ENCODE data around the gene RMC1.
"Not testable (repeated sequence)": the region's sequence is repeated elsewhere in the genome, so short reads cannot be mapped to it uniquely, and the experiment has no call there.

The RMC1 gene

DNA sequence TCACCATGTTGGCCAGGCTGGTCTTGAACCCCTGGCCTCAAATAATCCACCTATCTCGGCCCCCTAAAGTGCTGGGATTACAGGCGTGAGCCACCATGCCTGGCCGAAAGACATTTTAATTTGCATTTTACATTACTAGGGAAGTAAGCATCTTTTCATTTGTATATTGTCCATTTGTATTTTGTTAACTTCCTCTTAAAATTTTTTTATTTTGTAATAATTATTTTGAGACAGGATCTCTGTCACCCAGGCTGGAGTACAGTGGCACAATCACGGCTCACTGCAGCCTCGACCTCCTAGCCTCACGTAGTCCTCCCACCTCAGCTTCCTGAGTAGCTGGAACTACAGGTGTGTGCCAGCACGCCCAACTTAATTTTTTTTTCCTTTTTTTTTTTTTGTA, 8.9 kb downstream of the RMC1 start:
- H3K4me1 ChIP-seq (ENCODE audit: control insufficient read depth in 5 of 5, insufficient read depth in 5 of 5, low read length in 5 of 5); H3K9me3 ChIP-seq (ENCODE audit: control insufficient read depth in 5 of 5, low read length in 5 of 5); H3K9ac ChIP-seq (ENCODE audit: low read length in 5 of 5); H3K27me3 ChIP-seq (ENCODE audit: control insufficient read depth in 5 of 5, insufficient read depth in 4 of 5, low read length in 5 of 5); H3K4me3 ChIP-seq (ENCODE audit: low read depth in 1 of 5, low read length in 5 of 5); H3K27ac ChIP-seq (ENCODE audit: low read depth, low read length): not testable (repeated sequence)
- H3K36me3 ChIP-seq (ENCODE audit: control insufficient read depth in 5 of 5, insufficient read depth in 5 of 5, low read length in 5 of 5) = peaks cover 9 to 50% (median 28%) of the 10 kb centered on the region in 5 donors

DNA sequence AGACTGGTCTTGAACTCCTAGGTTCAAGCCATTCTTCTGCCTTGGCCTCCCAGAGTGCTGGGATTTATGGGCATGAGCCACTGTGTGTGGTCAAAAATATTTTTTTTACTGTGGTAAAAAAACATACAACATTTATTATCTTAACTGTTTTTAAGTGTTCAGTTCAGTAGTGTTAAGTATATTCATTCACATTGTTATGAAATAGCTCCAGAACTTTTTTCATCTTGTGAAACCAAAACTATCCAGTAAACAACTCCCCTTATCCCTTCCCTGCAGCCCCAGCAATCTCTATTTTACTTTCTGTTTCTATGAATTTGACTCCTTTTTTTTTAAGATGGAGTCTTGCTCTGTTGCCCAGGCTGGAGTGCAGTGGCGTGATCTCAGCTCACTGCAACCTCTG, 9.3 kb downstream of the RMC1 start:
- Histone ChIP-seq H3K9me3 (ENCODE audit: control insufficient read depth in 5 of 5, low read length in 5 of 5) (no peaks in the 10 kb centered on the region), H3K27ac (ENCODE audit: low read depth, low read length) (no peak overlapping the region), H3K4me3 (ENCODE audit: low read depth in 1 of 5, low read length in 5 of 5) (no peak overlapping the region), H3K9ac (ENCODE audit: low read length in 5 of 5) (no peak overlapping the region), H3K36me3 (ENCODE audit: control insufficient read depth in 5 of 5, insufficient read depth in 5 of 5, low read length in 5 of 5) (peaks cover 7 to 51% (median 29%) of the 10 kb centered on the region in 5 donors), H3K27me3 (ENCODE audit: control insufficient read depth in 5 of 5, insufficient read depth in 4 of 5, low read length in 5 of 5) (no peaks in the 10 kb centered on the region), H3K4me1 (ENCODE audit: control insufficient read depth in 5 of 5, insufficient read depth in 5 of 5, low read length in 5 of 5) (peaks cover 0 to 6% (median 3%) of the 10 kb centered on the region in 5 donors)

DNA sequence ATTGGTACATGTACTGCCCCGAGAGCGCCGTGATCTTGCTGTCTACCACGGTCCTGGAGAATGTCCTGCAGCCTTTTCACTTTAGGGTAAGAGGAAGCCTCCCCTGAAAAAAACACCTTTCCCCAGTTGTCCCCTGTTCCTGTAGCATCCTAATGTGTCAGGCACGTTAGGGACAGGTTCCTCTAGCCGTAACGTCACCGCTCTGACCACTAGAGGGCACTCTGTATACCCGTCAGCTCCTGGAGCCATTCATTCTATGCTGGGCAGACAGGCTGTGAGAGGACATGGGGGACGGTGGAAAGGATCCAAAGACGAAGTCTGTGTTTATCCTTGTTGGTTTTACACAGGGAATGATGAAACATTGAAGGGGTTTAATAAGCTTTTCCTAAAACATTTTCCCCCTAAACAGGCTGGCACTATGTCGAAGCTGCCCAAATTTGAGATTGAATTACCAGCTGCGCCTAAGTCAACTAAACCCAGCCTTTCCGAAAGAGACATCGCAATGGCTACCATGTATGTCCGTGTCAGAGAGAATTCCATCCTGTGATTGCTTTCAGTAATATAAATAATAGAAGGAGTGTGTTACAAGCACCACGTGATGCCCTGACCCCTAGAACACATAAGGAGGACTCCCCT, 12.7 kb downstream of the RMC1 start:
- peaks cover 9 to 56% (median 35%) of the 10 kb centered on the region in 5 donors for H3K36me3 ChIP-seq (ENCODE audit: control insufficient read depth in 5 of 5, insufficient read depth in 5 of 5, low read length in 5 of 5)

DNA sequence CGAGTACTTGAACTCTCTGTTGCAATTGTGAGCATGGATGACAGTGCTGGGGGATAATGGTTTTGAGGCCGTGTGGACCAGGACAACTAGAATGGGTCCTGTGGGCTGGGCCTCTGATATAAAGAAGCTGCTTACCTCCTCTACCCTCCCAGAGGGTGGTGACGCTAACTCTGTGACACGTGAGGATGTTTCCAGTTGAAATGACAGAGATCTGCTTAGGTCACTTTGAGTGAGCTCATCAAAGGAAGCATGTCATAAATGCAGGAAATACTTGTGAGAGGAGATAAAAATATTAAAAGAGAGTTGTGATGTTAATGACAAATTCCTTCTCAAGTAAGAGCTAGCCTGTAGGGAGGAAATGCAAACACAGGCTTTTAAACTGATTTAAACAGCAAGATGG, 16.4 kb downstream of the RMC1 start:
- no peak overlapping the region for H3K4me3 ChIP-seq (ENCODE audit: low read depth in 1 of 5, low read length in 5 of 5)
- peaks cover 16 to 79% (median 62%) of the 10 kb centered on the region in 5 donors for H3K36me3 ChIP-seq (ENCODE audit: control insufficient read depth in 5 of 5, insufficient read depth in 5 of 5, low read length in 5 of 5)
- H3K27ac ChIP-seq (ENCODE audit: low read depth, low read length) = peak overlapping the region; percentile 49
- no peaks in the 10 kb centered on the region for H3K9me3 ChIP-seq (ENCODE audit: control insufficient read depth in 5 of 5, low read length in 5 of 5)
- no peak overlapping the region for H3K9ac ChIP-seq (ENCODE audit: low read length in 5 of 5)
- H3K4me1 ChIP-seq (ENCODE audit: control insufficient read depth in 5 of 5, insufficient read depth in 5 of 5, low read length in 5 of 5) = peaks cover 0 to 33% (median 8%) of the 10 kb centered on the region in 5 donors
- no peaks in the 10 kb centered on the region for H3K27me3 ChIP-seq (ENCODE audit: control insufficient read depth in 5 of 5, insufficient read depth in 4 of 5, low read length in 5 of 5)

More for the DNA sequence above, 12.7 kb downstream of the RMC1 start:
- Histone ChIP-seq H3K9me3 (ENCODE audit: control insufficient read depth in 5 of 5, low read length in 5 of 5) (no peaks in the 10 kb centered on the region), H3K27ac (ENCODE audit: low read depth, low read length) (no peak overlapping the region), H3K4me3 (ENCODE audit: low read depth in 1 of 5, low read length in 5 of 5) (no peak overlapping the region), H3K4me1 (ENCODE audit: control insufficient read depth in 5 of 5, insufficient read depth in 5 of 5, low read length in 5 of 5) (peaks cover 0 to 10% (median 5%) of the 10 kb centered on the region in 5 donors), H3K9ac (ENCODE audit: low read length in 5 of 5) (no peak overlapping the region), H3K27me3 (ENCODE audit: control insufficient read depth in 5 of 5, insufficient read depth in 4 of 5, low read length in 5 of 5) (no peaks in the 10 kb centered on the region)

DNA sequence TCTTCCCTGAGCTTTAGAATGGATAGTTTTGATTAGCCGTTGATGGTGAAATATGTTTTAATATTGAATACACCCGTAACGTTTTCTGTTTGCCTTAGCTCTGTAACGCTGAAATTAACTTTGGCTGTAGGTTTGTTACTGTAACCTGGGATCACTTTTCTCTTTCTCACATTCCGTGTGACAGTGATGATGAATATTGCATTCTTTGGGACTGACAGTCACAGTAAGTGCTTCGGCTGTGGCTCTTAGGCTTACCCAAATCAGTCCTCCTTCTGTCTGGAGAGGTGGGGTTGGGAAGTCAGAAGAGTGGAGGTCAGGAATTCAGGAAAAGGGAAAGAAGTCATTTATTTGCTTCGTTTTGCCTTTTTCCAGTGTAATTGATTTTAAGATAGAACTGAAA, 18.0 kb downstream of the RMC1 start:
- H3K9ac ChIP-seq (ENCODE audit: low read length in 5 of 5) = no peak overlapping the region
- H3K4me1 ChIP-seq (ENCODE audit: control insufficient read depth in 5 of 5, insufficient read depth in 5 of 5, low read length in 5 of 5) = peaks cover 0 to 33% (median 8%) of the 10 kb centered on the region in 5 donors
- H3K36me3 ChIP-seq (ENCODE audit: control insufficient read depth in 5 of 5, insufficient read depth in 5 of 5, low read length in 5 of 5) = peaks cover 18 to 85% (median 65%) of the 10 kb centered on the region in 5 donors
- H3K27me3 ChIP-seq (ENCODE audit: control insufficient read depth in 5 of 5, insufficient read depth in 4 of 5, low read length in 5 of 5) = no peaks in the 10 kb centered on the region
- no peak overlapping the region for H3K4me3 ChIP-seq (ENCODE audit: low read depth in 1 of 5, low read length in 5 of 5)
- no peaks in the 10 kb centered on the region for H3K9me3 ChIP-seq (ENCODE audit: control insufficient read depth in 5 of 5, low read length in 5 of 5)
- peak overlapping the region; percentile 27 for H3K27ac ChIP-seq (ENCODE audit: low read depth, low read length)

DNA sequence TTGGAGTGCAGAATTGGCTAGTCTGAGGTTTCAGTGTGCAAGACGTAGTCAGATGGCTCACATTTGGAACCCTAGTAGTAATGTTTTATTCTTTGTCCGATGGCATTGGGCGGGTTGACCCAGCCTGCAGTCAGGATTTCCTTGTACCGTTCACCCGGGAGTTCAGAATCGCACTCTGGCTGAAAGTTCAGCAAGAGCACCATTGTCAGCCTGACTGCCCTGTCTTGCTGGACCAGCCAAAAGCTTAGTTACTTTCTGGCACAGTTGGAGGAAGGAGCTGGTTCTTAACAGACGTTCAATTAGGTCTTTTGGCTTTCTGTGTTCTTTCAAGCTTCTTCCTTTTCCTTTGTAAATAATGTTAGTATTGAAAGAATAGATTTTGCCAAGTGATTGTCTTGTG, 18.6 kb downstream of the RMC1 start:
- H3K36me3 ChIP-seq (ENCODE audit: control insufficient read depth in 5 of 5, insufficient read depth in 5 of 5, low read length in 5 of 5) = peaks cover 18 to 89% (median 70%) of the 10 kb centered on the region in 5 donors
- no peak overlapping the region for H3K4me3 ChIP-seq (ENCODE audit: low read depth in 1 of 5, low read length in 5 of 5)
- H3K9ac ChIP-seq (ENCODE audit: low read length in 5 of 5) = no peak overlapping the region
- H3K4me1 ChIP-seq (ENCODE audit: control insufficient read depth in 5 of 5, insufficient read depth in 5 of 5, low read length in 5 of 5) = peaks cover 0 to 33% (median 8%) of the 10 kb centered on the region in 5 donors
- H3K9me3 ChIP-seq (ENCODE audit: control insufficient read depth in 5 of 5, low read length in 5 of 5) = no peaks in the 10 kb centered on the region
- peak overlapping the region; percentile 27 for H3K27ac ChIP-seq (ENCODE audit: low read depth, low read length)
- H3K27me3 ChIP-seq (ENCODE audit: control insufficient read depth in 5 of 5, insufficient read depth in 4 of 5, low read length in 5 of 5) = no peaks in the 10 kb centered on the region

DNA sequence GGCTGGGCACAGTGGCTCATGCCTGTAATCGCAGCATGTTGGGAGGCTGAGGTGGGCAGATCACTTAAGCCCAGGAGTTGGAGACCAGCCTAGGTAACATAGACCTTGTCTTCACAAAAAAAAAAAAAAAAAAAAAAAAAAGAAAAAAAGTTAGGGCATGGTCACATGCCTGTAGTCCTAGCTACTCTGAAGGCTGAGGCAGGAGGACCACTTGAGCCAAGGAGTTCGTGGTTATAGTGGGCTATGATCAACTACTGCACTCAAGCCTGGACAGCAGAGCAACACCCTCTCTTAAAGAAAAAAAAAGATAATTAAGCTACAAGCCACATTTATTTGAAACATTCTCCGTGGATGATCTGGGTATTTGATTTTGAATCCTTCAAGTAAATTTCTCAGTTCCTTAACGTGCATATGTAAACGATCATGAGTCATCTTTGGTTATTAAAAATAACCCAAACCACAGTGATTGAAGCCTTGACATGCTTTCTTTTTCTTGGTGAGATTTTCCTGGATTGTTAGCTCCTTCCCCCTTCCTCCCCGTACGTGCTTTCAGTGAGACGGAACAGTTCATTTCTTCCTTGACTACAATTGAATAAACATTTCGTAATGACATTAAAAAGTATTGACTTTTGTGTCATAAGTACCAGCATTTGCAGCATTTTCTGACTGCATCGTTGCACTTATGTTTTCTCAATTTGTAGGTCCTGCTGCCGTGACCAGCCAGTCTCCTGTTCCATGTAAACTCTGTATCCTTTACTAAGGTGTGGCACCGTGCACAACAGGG, 20.3 kb downstream of the RMC1 start:
- H3K4me1 ChIP-seq (ENCODE audit: control insufficient read depth in 5 of 5, insufficient read depth in 5 of 5, low read length in 5 of 5) = peaks cover 3 to 33% (median 13%) of the 10 kb centered on the region in 5 donors
- no peak overlapping the region for H3K9ac ChIP-seq (ENCODE audit: low read length in 5 of 5)
- no peak overlapping the region for H3K4me3 ChIP-seq (ENCODE audit: low read depth in 1 of 5, low read length in 5 of 5)
- peaks cover 16 to 89% (median 78%) of the 10 kb centered on the region in 5 donors for H3K36me3 ChIP-seq (ENCODE audit: control insufficient read depth in 5 of 5, insufficient read depth in 5 of 5, low read length in 5 of 5)
- no peaks in the 10 kb centered on the region for H3K27me3 ChIP-seq (ENCODE audit: control insufficient read depth in 5 of 5, insufficient read depth in 4 of 5, low read length in 5 of 5)
- no peaks in the 10 kb centered on the region for H3K9me3 ChIP-seq (ENCODE audit: control insufficient read depth in 5 of 5, low read length in 5 of 5)
- no peak overlapping the region for H3K27ac ChIP-seq (ENCODE audit: low read depth, low read length)

DNA sequence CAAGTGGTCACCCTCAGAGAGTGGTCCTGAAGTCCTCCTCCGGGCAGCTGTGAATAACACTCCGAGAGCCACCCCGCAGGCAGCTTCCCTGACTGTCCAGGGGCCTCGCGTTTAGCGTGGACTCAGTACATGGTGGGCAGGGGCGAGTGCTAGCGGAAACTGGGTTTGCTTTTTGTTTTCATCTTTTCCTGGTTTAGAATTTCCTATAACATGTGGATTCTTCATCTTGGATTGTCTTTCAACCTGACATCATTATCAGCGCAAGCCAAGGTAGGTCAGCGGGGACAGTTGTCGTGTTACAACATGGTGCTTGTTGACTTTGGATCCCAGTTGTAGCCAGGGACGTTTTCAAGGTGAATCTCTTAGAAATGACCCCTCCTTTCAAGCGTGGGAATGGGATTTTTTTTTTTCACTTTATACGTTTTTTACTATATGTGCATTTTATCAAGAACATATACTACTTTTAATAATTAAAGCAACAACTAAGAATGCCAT, 20.9 kb downstream of the RMC1 start:
- Histone ChIP-seq H3K27ac (ENCODE audit: low read depth, low read length) (no peak overlapping the region), H3K36me3 (ENCODE audit: control insufficient read depth in 5 of 5, insufficient read depth in 5 of 5, low read length in 5 of 5) (peaks cover 13 to 89% (median 78%) of the 10 kb centered on the region in 5 donors), H3K27me3 (ENCODE audit: control insufficient read depth in 5 of 5, insufficient read depth in 4 of 5, low read length in 5 of 5) (no peaks in the 10 kb centered on the region), H3K9me3 (ENCODE audit: control insufficient read depth in 5 of 5, low read length in 5 of 5) (no peaks in the 10 kb centered on the region), H3K9ac (ENCODE audit: low read length in 5 of 5) (no peak overlapping the region), H3K4me3 (ENCODE audit: low read depth in 1 of 5, low read length in 5 of 5) (no peak overlapping the region), H3K4me1 (ENCODE audit: control insufficient read depth in 5 of 5, insufficient read depth in 5 of 5, low read length in 5 of 5) (peaks cover 3 to 33% (median 17%) of the 10 kb centered on the region in 5 donors)

DNA sequence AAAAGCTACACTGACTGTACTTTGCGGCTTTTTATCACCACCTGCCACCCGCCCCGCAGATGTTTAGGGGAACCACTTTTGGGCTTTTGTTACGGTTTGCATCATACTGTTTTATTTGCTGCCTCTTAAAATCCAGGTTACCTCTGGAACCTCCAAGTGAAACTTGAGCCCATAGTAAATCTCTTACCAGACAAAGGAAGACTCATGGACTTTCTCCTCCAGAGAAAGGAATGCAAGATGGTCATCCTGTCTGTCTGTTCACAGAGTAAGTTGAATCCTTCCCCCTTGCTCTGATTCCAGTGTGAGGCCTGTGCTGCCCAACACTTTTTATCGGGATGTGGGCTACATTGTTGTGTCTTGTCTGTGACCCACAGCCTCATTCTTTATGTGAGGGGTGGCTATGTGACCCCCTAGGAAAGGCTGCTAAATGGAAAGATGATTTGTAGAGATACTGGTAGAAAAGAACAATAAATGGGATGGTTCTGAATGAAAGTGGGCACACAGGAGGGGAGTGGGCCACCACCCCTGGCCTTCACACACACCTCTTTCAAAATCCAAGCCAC, 23.3 kb downstream of the RMC1 start:
- H3K36me3 ChIP-seq (ENCODE audit: control insufficient read depth in 5 of 5, insufficient read depth in 5 of 5, low read length in 5 of 5) = peaks cover 21 to 92% (median 83%) of the 10 kb centered on the region in 5 donors
- H3K9me3 ChIP-seq (ENCODE audit: control insufficient read depth in 5 of 5, low read length in 5 of 5) = no peaks in the 10 kb centered on the region
- H3K27ac ChIP-seq (ENCODE audit: low read depth, low read length) = no peak overlapping the region
- H3K27me3 ChIP-seq (ENCODE audit: control insufficient read depth in 5 of 5, insufficient read depth in 4 of 5, low read length in 5 of 5) = no peaks in the 10 kb centered on the region
- H3K4me3 ChIP-seq (ENCODE audit: low read depth in 1 of 5, low read length in 5 of 5) = no peak overlapping the region
- H3K9ac ChIP-seq (ENCODE audit: low read length in 5 of 5) = no peak overlapping the region
- peaks cover 3 to 20% (median 17%) of the 10 kb centered on the region in 5 donors for H3K4me1 ChIP-seq (ENCODE audit: control insufficient read depth in 5 of 5, insufficient read depth in 5 of 5, low read length in 5 of 5)

All from subcutaneous abdominal adipose tissue (tissue), 5 donors.